Measurements from ENCODE around the gene CD47. TPM values are rescaled to one million over a fixed set of nuclear protein-coding genes. Genes with fewer than 3 reads are reported as not detected.

Gene CD47
- total RNA-seq, 1 experiment from 2014 or later: 34.7 TPM

DNA sequence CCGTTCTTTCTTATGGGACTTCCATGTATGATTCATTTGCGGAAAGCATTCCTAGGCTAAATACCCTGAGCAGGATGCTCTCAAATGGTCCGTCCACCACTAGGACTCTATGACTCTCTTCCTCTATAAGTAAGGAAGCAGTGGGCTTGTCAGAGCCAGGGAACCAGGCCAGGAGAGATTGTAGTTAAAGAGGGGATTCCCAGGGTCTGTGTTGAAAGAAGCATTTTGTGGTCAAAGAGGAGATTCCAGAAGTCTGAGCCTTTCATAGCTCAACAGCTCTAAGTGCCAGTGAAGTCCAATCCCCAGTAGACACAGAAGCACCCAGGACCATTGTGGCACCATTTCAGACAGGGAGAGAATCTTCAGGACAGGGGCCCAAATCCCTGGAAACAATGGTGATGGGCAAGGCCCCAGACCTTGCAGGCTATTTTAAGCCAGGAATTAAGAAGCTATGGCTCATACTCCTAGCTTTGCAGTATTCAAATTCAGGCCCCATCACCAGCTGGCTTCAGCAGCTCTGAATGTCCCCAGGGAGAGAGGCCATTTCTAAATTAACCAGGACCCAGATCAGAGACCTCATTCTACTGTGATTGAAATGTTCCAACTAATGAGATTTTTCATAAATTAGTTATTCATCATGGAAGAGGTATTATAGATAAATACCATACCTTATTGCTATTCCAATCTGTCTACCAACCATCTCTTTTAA is 81.7 kb downstream of the CD47 start:
- Histone ChIP-seq H3K4me3 (ENCODE audit: low read depth, low read length, poor library complexity, severe bottlenecking) (no peak overlapping the region), H3K9me3 (ENCODE audit: low read depth, low read length, poor library complexity, severe bottlenecking) (no peaks in the 10 kb centered on the region), H3K27me3 (replicated peaks; ENCODE audit: insufficient read depth, low read depth, low read length, poor library complexity) (peaks cover 20% of the 10 kb centered on the region), H3K4me1 (ENCODE audit: insufficient read depth, low read length, poor library complexity, severe bottlenecking) (no peaks in the 10 kb centered on the region), H3K36me3 (ENCODE audit: insufficient read depth, low read length, poor library complexity, severe bottlenecking) (no peaks in the 10 kb centered on the region), H3K27ac (ENCODE audit: low read depth, low read length, poor library complexity, severe bottlenecking) (no peak overlapping the region)
- intact Hi-C loops (cut with micrococcal nuclease; ENCODE audit: unreplicated experiment): no loop called here
- TF ChIP-seq EZH2 (IDR thresholded peaks at IDR 0.05; ENCODE audit: borderline replicate concordance, low read depth, low read length, poor library complexity, severe bottlenecking): no peak
- TF ChIP-seq, protein P1, sequence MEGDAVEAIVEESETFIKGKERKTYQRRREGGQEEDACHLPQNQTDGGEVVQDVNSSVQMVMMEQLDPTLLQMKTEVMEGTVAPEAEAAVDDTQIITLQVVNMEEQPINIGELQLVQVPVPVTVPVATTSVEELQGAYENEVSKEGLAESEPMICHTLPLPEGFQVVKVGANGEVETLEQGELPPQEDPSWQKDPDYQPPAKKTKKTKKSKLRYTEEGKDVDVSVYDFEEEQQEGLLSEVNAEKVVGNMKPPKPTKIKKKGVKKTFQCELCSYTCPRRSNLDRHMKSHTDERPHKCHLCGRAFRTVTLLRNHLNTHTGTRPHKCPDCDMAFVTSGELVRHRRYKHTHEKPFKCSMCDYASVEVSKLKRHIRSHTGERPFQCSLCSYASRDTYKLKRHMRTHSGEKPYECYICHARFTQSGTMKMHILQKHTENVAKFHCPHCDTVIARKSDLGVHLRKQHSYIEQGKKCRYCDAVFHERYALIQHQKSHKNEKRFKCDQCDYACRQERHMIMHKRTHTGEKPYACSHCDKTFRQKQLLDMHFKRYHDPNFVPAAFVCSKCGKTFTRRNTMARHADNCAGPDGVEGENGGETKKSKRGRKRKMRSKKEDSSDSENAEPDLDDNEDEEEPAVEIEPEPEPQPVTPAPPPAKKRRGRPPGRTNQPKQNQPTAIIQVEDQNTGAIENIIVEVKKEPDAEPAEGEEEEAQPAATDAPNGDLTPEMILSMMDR (conservative IDR thresholded peaks at IDR 0.05; ENCODE audit: low read depth, low read length): no peak
- ChIA-PET POLR2A (ENCODE audit: low non-redundant PET) (no interaction called here), CTCF (no interaction called here)
- DNase-seq (ENCODE audit: low spot score): no peak
- BruUV-seq (replicated peaks): no TSS peak

DNA sequence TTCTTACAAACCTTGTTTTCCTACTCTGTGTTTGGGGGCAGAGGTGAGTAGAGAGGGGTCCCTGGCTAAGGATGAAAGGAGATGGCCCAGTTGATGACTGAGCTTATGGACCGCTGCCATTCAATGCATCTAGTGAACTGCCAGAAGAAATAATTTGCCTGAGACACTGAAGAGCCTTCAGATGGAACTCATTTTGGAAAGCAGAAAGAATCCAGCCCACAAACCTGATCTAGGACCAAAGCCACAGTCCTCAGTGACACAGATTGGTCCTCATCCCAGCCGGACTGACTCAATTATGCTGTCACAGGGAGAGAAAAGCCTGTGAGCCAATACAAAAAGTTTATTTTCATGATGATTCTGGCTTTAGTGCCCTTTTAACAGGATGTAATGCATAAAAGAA is 82.7 kb downstream of the CD47 start:
- ChIA-PET POLR2A (ENCODE audit: low non-redundant PET) (no interaction called here), CTCF (no interaction called here)
- Histone ChIP-seq H3K27ac (ENCODE audit: low read depth, low read length, poor library complexity, severe bottlenecking) (no peak overlapping the region), H3K36me3 (ENCODE audit: insufficient read depth, low read length, poor library complexity, severe bottlenecking) (no peaks in the 10 kb centered on the region), H3K4me3 (ENCODE audit: low read depth, low read length, poor library complexity, severe bottlenecking) (no peak overlapping the region), H3K9me3 (ENCODE audit: low read depth, low read length, poor library complexity, severe bottlenecking) (no peaks in the 10 kb centered on the region), H3K4me1 (ENCODE audit: insufficient read depth, low read length, poor library complexity, severe bottlenecking) (no peaks in the 10 kb centered on the region), H3K27me3 (replicated peaks; ENCODE audit: insufficient read depth, low read depth, low read length, poor library complexity) (peaks cover 12% of the 10 kb centered on the region)
- BruUV-seq (replicated peaks): no TSS peak
- TF ChIP-seq EZH2 (IDR thresholded peaks at IDR 0.05; ENCODE audit: borderline replicate concordance, low read depth, low read length, poor library complexity, severe bottlenecking): no peak
- TF ChIP-seq, protein P1 (conservative IDR thresholded peaks at IDR 0.05; ENCODE audit: low read depth, low read length): no peak
- intact Hi-C loops (cut with micrococcal nuclease; ENCODE audit: unreplicated experiment): no loop called here
- no peak for DNase-seq (ENCODE audit: low spot score)

DNA sequence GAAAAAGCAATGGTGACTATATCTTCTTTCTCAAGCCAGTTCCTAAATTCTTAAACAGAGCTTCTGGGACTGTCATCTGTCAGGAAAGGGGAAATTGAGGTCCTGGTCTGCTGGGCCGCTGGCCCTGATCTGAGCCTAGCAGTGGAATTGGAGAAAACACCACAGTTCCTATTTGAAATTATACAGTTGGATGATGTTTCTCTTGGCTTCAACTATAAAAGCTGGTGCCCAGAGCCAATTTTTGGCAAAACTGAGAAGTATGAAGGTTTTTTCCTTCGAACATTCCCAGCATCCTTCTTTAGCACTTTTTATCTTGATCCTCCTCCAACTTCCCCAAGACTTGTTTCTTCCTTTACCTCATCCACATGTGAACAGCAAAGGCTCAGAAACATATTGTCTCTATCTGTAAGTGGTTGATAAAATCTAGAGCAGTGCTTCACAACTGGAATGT is 83.9 kb downstream of the CD47 start:
- H3K4me1 ChIP-seq (ENCODE audit: insufficient read depth, low read length, poor library complexity, severe bottlenecking): no peaks in the 10 kb centered on the region
- no peak for DNase-seq (ENCODE audit: low spot score)
- TF ChIP-seq, protein P1 (conservative IDR thresholded peaks at IDR 0.05; ENCODE audit: low read depth, low read length): no peak
- no peak for TF ChIP-seq EZH2 (IDR thresholded peaks at IDR 0.05; ENCODE audit: borderline replicate concordance, low read depth, low read length, poor library complexity, severe bottlenecking)
- intact Hi-C loops (cut with micrococcal nuclease; ENCODE audit: unreplicated experiment): no loop called here
- no peaks in the 10 kb centered on the region for H3K36me3 ChIP-seq (ENCODE audit: insufficient read depth, low read length, poor library complexity, severe bottlenecking)
- ChIA-PET POLR2A (ENCODE audit: low non-redundant PET) (no interaction called here), CTCF (no interaction called here)
- no peak overlapping the region for H3K4me3 ChIP-seq (ENCODE audit: low read depth, low read length, poor library complexity, severe bottlenecking)
- H3K9me3 ChIP-seq (ENCODE audit: low read depth, low read length, poor library complexity, severe bottlenecking): no peaks in the 10 kb centered on the region
- H3K27me3 ChIP-seq (replicated peaks; ENCODE audit: insufficient read depth, low read depth, low read length, poor library complexity): peaks cover 3% of the 10 kb centered on the region
- no TSS peak for BruUV-seq (replicated peaks)
- no peak overlapping the region for H3K27ac ChIP-seq (ENCODE audit: low read depth, low read length, poor library complexity, severe bottlenecking)

Measured in A673 (cell line).